Renal pelvis (tissue), 12 donors: Measurements from ENCODE around the gene TGIF2. TPM values are rescaled to one million over a fixed set of nuclear protein-coding genes. Genes with fewer than 3 reads are reported as not detected.

Experiments
- DNase-seq: peaks from one replicate; pipeline ENCODE4 v3.0.0-alpha.2; 2013
- long read RNA-seq, 16 experiments: transcript quantifications; one replicate each; lab custom pipeline, GENCODE V29; 2026
- polyA plus RNA-seq, 3 donors: library from polyadenylated mRNA; unstranded; fragments of 120-200 nt; gene quantifications; one replicate each; pipeline ENCODE4 v1.2.1, GENCODE V29; 2013; ENCODE audit not compliant: insufficient read length in 3 of 3

Gene TGIF2
- polyA plus RNA-seq, result 10 to 100 TPM; 56.4 to 65.0 (median 57.0) TPM
- long read RNA-seq, donor 1, transcript TGIF2-201 (3 exons, 3,406 nt), result major isoform, 5 of 8 reads
- long read RNA-seq, donor 1, partial matches to known transcripts, result 0 of 8 reads
- long read RNA-seq, donor 1, other reads (novel, unspliced or antisense), result 0 of 8 reads
- long read RNA-seq, donor 2, transcript TGIF2-201 (3 exons, 3,406 nt), result major isoform, 8 of 8 reads
- long read RNA-seq, donor 2, partial matches to known transcripts, result 0 of 8 reads
- long read RNA-seq, donor 2, other reads (novel, unspliced or antisense), result 0 of 8 reads
- long read RNA-seq, donor 3, transcript TGIF2-201 (3 exons, 3,406 nt), result major isoform, 7 of 11 reads
- long read RNA-seq, donor 3, partial matches to known transcripts, result 0 of 11 reads
- long read RNA-seq, donor 3, other reads (novel, unspliced or antisense), result 0 of 11 reads
- long read RNA-seq, donor 4, transcript TGIF2-201 (3 exons, 3,406 nt), result major isoform, 8 of 10 reads
- long read RNA-seq, donor 4, partial matches to known transcripts, result 0 of 10 reads
- long read RNA-seq, donor 4, other reads (novel, unspliced or antisense), result 0 of 10 reads
- long read RNA-seq, donor 5, partial matches to known transcripts, result 0 of 5 reads
- long read RNA-seq, donor 5, other reads (novel, unspliced or antisense), result 0 of 5 reads
- long read RNA-seq, donor 6, transcript TGIF2-201 (3 exons, 3,406 nt), result major isoform, 9 of 14 reads
- long read RNA-seq, donor 6, partial matches to known transcripts, result 0 of 14 reads
- long read RNA-seq, donor 6, other reads (novel, unspliced or antisense), result 0 of 14 reads
- long read RNA-seq, donor 7, transcript TGIF2-201 (3 exons, 3,406 nt), result major isoform, 8 of 11 reads
- long read RNA-seq, donor 7, partial matches to known transcripts, result 0 of 11 reads
- long read RNA-seq, donor 7, other reads (novel, unspliced or antisense), result 0 of 11 reads
- long read RNA-seq, donor 8, transcript TGIF2-201 (3 exons, 3,406 nt), result major isoform, 5 of 8 reads
- long read RNA-seq, donor 8, partial matches to known transcripts, result 0 of 8 reads
- long read RNA-seq, donor 8, other reads (novel, unspliced or antisense), result 0 of 8 reads
- long read RNA-seq, donor 9, transcript TGIF2-201 (3 exons, 3,406 nt), result major isoform, 11 of 16 reads
- long read RNA-seq, donor 9, transcript TGIF2-204 (3 exons, 638 nt), result minor isoform, 5 of 16 reads
- long read RNA-seq, donor 9, partial matches to known transcripts, result 0 of 16 reads
- long read RNA-seq, donor 9, other reads (novel, unspliced or antisense), result 0 of 16 reads
- long read RNA-seq, donor 10, transcript TGIF2-201 (3 exons, 3,406 nt), result major isoform, 11 of 15 reads
- long read RNA-seq, donor 10, partial matches to known transcripts, result 0 of 15 reads
- long read RNA-seq, donor 10, other reads (novel, unspliced or antisense), result 0 of 15 reads
- long read RNA-seq, donor 11, transcript TGIF2-201 (3 exons, 3,406 nt), result major isoform, 7 of 27 reads
- long read RNA-seq, donor 11, partial matches to known transcripts, result 20 of 27 reads
- long read RNA-seq, donor 11, other reads (novel, unspliced or antisense), result 0 of 27 reads
- long read RNA-seq, donor 12, transcript TGIF2-201 (3 exons, 3,406 nt), result major isoform, 7 of 12 reads
- long read RNA-seq, donor 12, partial matches to known transcripts, result 0 of 12 reads
- long read RNA-seq, donor 12, other reads (novel, unspliced or antisense), result 0 of 12 reads
- long read RNA-seq, donor 13, partial matches to known transcripts, result 0 of 6 reads
- long read RNA-seq, donor 13, other reads (novel, unspliced or antisense), result 0 of 6 reads
- long read RNA-seq, donor 14, transcript TGIF2-204 (3 exons, 638 nt), result minor isoform, 8 of 32 reads
- long read RNA-seq, donor 14, transcript TGIF2-201 (3 exons, 3,406 nt), result major isoform, 23 of 32 reads
- long read RNA-seq, donor 14, partial matches to known transcripts, result 0 of 32 reads
- long read RNA-seq, donor 14, other reads (novel, unspliced or antisense), result 0 of 32 reads
- long read RNA-seq, donor 15, transcript TGIF2-201 (3 exons, 3,406 nt), result major isoform, 14 of 16 reads
- long read RNA-seq, donor 15, partial matches to known transcripts, result 0 of 16 reads
- long read RNA-seq, donor 15, other reads (novel, unspliced or antisense), result 0 of 16 reads
- long read RNA-seq, donor 16, transcript TGIF2-201 (3 exons, 3,406 nt), result major isoform, 10 of 115 reads
- long read RNA-seq, donor 16, partial matches to known transcripts, result 101 of 115 reads
- long read RNA-seq, donor 16, other reads (novel, unspliced or antisense), result 0 of 115 reads

DNA sequence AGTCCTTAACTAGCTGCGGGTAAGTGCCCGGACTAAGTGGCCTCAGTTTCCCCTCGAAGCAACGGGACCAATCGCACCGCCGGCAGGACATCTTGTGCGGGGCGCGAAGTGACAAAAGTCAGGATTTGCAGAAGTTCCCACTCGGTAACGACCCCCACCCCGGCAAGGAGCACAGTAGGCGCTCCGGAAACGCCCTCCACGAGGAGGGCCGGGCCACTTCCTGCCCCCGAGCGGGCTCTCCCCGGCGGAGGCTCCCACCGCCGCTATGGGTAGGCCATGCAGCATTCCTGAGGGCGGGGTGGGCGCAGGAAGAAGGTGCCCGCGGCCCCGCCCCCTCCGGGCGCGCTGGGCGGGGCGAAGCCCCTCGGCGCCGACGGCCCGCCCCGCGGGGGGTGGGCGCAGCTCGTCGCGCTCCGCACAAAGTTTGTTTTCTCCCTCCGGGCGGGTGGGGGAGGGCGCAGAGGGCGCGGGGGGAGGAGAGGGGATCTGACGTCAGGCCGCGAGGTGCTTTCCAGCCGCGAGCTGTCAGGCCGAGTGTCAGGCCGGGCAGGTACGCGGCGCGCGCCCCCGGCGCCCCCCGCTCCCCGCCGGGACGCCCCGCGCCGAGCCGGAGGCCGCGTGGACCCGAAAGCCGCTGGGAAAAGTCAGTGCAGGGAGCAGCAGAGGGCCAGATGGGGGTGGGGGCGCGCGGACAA is at the start of gene TGIF2:
Gene TGIF2, plus strand, starts transcription at position 495 of the 695 bp plus-strand sequence. CDS start 5,178 bp downstream, outside the sequence.
- DNase-seq, result peak; percentile 95

DNA sequence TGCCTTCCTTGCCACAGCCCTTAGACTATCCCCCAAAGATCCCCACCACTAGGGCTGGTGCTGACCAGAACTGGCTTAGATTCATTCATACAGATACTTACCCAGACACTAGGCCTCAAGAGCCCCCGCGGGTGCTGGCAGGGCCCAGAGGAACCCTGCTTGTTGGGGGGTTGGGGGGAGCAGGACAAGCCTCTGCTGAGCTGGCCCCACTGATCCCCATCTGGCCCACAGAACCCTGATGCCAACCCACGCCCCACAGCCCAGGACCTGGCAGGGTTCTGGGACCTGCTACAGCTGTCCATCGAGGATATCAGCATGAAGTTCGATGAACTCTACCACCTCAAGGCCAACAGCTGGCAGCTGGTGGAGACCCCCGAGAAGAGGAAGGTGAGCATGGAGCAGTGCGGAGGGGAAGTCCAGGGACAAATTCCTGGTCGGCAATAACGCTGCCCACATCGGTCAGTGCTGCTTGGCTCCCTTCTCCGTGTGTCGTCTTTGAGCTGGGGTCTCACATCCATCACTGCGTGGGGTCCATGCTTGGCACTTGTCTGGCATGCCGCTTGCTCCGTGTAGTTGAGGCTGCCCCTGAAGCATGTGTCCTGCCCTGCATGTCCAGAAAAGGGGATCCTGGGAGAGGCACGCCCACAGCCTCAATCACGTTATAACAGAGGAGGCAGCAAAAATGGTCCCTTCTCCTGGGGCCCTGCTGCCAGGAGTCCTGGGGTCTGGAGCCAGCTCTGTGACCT is 47.6 kb upstream of the TGIF2 start:
- no peak for DNase-seq

DNA sequence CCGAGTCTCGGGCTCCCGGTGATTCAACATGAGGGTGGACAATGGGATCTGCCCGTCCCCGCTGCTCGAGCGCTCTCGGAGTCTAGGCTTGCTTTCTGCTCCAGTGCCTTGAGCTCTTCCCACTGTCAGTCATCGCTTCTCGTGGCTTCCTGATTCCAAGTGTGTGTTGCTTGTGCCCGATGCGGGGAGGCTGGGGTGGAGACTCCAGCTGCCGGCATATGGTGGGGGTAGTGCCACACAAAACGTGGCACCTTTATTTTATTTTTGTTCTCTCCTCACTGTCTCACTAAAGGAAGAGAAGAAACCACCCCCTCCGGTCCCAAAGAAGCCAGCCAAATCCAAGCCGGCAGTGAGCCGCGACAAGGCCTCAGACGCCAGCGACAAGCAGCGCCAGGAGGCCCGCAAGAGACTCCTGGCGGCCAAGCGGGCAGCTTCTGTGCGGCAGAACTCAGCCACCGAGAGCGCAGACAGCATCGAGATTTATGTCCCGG is 46.8 kb upstream of the TGIF2 start:
- DNase-seq, result no peak

DNA sequence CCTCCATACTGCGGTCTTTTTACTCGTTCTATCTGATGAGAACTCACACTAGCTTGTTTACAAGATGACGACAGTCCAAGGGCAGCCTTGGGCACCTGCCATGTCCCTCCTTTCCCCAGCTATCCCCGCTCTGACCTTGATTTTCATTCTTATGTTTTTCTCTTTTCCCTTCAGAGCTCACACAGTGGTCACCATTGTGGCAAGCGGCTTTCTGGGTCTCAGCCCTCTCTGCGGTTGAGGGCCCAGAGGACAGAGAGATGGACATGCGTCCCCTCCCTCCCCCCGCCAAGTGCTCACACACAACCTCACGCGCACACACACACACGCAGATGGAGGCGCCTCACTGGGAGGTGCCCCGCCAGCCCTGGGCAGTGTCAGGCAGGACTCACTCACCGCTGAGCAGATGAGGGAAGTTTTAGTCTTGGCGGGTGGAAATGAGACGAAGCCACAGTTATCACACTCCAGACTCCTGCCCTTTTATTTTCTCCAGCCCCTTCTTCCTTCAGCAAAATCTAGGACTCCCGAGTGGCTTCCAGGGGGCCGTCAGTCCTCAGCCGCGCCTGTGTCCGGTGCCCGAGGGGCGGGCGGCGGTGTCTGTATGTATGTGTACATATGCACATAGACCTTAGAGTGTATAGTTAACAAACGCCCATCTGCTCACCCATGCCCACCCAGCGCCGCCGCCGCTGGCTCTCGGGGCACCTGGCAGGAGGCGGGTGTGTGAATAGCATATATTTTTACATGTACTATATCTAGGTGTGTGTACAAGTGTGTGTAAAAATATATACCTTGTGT is 45.9 kb upstream of the TGIF2 start:
- DNase-seq, result no peak

DNA sequence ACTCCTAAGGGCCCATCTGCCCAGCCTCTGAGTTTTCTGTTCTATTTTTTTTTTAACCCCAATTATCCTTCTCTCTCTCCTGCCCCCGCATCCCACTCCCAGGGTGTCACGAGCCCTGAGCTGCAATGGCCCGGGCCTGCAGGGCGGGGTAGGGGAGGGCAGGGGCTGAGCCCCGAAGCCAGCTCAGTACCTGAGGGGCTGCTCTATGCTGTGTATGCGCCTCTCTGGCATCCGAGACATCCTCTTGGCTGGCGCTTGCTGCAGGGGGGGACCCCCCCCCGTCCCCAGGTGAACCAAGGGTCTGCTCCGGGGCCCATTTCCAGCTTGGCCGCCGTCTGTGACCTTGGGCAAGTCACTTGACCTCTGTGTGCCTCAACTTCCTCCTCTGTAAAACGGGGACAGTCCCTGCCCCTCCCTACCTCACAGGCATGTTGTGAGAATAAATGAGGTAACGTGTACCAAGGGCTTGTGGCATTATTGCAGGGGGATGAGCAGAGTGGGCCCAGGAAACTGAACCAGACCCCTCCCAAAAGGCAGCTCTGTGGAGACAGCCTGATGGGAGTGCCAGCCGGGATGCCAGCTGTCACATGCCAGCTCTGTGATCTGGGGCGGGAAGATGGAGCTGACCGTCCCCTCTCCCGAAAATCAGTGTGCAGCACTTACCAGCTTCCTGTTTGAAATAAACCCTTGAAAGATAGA is 45.1 kb upstream of the TGIF2 start:
- DNase-seq, result no peak

DNA sequence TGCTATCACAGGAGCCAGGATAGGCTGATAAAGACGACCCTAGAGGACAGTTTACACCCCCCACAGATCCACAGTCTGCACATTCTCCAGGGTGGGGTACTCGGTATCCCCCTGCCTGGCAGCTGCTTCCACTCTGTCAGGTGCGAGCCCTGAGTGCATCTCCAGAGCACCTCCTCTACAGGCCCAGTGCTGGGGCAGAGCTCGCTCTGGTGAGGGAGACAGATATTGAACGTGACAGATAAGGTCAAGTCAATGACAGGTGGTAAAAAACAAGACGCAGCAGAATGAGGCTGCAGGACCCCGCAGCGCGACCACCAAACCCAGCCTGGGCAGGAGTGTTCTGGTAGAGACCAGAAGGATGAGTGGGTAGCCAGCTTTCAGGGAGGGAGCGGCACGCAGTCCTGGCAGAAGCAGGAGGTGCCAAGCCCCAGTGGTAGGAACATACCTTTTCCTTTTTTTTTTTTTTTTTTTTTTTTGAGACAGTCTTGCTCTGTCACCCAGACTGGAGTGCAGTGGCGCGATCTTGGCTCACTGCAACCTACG is 44.5 kb upstream of the TGIF2 start:
- DNase-seq, result no peak

DNA sequence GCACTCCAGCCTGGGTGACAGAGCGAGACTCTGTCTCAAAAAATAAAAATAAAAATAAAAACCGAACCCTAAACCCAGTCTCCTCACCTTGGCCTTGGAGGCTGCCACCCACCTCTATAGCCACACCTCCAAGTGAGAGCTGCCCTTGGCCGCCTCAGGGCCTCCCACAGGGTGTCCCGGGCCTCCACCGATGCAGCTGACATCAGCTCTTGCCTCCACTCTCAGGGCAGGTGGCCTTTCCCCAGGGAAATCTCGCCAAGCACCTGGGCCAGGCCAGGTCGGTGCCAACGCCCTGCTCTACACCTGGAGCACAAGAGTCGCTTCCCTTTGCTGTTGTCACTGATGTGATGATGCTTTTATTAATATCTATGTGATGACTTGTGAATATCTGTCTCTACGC is 41.0 kb upstream of the TGIF2 start:
- no peak for DNase-seq

DNA sequence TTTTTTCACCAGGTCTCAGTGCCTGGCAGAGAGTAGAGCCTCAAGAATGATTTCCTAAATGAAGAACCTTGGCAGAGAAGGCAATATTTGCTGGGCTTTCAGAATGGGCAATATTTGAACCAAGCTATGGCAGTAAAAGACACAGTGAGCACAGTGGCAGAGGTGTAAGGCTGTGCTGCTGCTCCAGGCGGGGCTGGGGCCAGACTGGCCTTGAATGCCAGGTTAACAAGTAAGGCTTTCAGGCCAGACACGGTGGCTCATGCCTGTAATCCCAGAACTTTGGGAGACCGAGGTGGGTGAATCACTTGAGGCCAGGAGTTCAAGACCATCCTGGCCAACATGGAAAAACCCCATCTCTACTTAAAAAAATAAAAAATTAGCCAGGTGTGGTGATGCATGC is 40.6 kb upstream of the TGIF2 start:
- no peak for DNase-seq

DNA sequence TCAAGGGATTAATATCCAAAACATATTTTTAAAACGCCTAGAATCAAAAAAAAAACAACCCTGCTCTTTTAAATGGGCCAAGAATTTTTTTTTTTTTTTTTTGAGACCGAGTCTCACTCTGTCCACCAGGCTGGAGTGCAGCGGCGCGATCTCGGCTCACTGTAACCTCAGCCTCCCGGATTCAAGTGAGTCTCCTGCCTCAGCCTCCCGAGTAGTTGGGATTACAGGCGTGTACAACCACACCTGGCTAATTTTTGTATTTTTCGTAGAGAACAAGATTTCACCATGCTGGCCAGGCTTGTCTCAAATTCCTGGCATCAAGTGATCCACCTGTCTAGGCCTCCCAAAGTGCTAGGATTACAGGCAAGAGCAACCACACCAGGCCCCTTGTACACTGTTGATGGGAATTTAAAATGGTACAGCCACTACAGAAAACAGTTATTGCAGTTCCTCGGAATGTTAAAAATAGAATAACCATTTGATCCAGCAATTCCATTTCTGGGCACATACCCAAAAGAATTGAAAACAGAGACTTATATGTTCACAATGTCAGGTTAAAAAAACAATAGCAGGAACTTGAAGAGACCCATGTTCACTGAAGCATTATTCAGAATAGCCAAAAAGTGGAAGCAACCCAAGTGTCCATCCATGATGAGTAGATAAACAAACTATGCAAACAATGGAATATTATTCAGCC is 35.2 kb upstream of the TGIF2 start:
- DNase-seq, result no peak

DNA sequence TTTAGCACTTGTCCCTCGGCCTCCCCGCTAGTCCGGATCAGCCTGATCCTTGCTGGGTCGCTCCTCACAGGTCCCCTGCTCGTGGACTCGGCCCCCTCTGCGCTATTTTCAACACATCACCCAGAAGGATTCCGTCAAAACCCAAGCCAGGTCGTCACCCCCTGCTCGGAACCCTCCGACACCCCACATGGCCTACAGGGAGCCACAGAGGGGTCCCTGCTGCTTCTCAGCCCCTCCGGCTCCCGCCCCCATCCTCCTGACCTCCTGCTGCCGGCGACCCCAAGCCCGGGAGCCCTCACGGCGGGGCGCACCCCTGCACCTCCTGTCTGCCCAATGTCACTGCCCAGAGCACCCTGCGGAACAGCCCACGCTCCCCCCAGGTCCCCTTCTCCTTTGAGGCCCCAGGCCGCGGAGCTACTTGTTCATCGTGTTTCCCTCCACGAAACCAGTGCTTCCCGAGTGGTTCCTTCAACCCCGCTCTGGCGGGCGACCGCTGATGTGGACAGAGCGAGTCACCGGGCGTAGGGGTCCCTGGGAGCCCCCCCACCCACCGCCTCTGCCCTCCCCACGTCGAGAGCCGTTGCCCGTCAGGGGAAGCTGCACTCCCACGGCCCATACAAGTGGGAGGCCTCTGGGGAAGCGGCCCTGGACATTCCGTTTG is 32.7 kb upstream of the TGIF2 start:
- DNase-seq, result no peak

DNA sequence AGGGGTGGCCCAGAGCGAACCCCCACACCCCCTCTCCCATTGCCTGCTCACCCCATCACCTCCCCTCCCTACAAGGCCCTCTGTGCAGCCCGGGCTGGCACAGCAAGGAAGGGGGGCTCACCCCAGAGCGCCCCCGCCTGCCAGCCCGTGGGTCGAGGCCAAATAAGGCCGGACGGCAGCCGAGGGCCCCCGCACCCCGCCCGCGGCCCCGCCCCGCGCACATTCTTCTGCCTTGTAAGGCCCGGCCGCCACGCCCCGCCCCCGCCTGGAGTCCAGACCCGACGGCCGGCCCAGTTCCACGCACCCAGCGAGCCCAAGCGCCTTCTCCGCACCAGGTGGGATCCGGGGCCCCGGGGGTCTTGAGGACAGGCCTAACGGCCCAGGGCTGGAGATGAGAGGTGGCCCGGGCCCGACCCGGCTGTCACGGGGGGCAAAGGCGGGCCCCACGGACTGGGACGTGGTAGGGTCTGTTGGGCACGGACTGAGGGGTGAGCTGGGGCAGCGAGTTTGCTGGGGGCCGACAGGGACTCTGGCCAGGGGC is 32.1 kb upstream of the TGIF2 start, which contains the start of gene MYL9:
Gene MYL9, plus strand, starts transcription at position 293 of the 541 bp plus-strand sequence. CDS start 3,366 bp downstream, outside the sequence.
- peak; percentile 74 for DNase-seq

DNA sequence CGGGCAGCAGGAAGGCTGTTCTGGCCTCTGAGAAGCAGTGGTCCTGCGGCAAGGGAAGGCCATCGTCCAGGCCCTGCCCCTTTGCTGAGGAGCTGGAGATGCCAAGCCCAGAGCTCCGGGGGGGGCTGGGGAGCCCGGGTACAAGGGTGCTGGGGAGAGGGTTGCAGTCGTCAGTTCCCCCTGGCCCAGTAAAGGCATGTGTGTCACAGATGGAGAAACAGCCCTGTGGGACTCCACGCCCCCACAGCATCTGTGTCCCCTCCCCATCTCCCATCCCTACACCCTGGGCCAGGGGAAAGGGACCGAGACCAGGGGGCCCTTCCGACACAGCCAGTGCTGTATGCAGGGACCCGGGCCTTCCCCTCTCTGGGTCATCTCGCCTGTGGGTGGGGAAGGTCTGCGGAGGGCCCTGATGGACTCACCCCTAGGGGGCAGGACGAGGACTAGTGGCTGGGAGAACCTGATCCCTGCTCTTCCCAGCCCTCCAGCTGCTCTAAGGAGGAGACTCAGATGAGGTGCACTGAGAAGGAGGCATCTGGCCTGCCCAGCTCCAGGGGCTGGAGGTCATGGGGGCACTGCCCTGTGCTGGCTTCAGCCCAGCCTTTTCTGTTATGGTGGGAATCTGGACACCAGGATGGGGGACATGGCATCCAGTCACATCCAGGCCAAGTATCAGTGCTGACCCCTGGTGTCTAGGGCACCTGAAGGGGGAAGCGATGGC is 31.5 kb upstream of the TGIF2 start:
- DNase-seq, result peak; percentile 30

DNA sequence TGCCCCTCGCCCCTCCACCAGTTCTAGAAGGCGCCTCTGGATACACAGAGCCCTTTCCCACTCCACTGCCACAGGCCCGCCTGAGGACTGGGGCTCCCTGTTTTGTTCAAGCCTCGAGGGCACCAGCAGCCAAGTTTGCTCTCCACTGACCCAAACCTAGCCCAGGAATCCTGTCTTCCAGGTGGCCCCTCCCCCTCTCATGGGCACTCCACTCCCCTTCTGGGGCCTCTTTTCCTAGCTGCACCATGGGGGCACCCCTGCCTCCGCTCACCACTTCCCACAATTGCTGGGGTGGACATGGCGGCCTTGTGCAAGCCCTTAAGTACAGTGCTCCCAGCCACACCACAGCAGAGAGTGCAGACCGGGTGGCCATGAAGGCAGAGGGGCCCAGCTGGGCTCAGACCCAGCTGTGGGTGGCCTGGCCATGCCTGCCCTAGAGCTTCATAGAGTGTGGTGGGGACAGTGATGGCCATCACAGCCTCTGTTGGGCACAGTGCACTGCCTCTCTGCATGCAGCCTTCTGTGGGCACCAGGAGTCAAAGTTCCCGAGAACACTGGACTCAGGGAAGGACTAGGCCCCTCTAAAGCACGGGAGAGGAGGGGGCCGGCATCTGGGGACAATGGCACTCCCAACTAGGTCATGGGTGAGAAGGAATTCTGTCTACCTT is 30.7 kb upstream of the TGIF2 start:
- no peak for DNase-seq
